Sigmoid colon (tissue), 4 donors: ENCODE measurements around the gene VGLL4.

ENCODE experiments used
- POLR2A ChIP-seq, 2 donors: fragments of 450-650 bp; IDR thresholded peaks; one replicate each; pipeline ENCODE4 v1.6.1; 2016; ENCODE audit warnings: antibody characterized with exemption in 2 of 2, mild to moderate bottlenecking in 2 of 2, moderate library complexity in 2 of 2
- POLR2AphosphoS5 ChIP-seq, 4 donors: sonication (generic); formaldehyde crosslinking; IDR thresholded peaks; one replicate each; pipeline ENCODE4 v1.6.1; 2017; ENCODE audit warnings: antibody characterized with exemption in 4 of 4
- TF ChIP-seq, protein P1 (sequence below), 4 experiments: fragments of 450-650 bp in 3 of 4; fragments of 200-600 bp in 1 of 4; IDR thresholded peaks; one replicate each; pipeline ENCODE4 v1.5.1; 2016 to 2019; ENCODE audit warnings: antibody characterized with exemption in 4 of 4, mild to moderate bottlenecking in 3 of 4, moderate library complexity in 2 of 4

DNA sequence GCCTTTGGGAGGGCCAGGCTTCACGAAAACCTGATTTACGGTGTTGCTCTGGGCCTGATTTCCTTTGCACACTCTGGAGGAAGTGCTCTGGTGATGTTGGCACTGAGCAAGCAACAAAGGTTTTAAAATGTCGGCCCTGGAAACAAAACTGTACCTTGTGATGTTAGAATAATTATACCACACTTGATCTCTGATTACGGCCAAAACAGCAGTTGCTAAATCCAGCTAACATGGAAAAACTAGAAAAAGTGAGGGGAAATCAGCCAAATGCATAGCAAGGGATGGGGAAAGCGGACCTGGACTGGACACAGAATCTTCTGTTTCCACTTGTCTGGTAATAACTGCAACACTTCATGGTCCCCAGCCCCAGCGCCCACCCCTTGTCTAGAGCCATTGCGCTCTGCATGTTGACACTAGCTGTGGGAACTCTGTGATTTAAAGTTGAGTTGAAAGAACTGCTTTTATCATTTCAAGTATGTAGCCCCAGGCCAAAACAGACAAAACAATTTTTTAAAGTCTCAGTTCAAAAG lies 120.1 kb downstream of the VGLL4 start:
- TF ChIP-seq, protein P1, sequence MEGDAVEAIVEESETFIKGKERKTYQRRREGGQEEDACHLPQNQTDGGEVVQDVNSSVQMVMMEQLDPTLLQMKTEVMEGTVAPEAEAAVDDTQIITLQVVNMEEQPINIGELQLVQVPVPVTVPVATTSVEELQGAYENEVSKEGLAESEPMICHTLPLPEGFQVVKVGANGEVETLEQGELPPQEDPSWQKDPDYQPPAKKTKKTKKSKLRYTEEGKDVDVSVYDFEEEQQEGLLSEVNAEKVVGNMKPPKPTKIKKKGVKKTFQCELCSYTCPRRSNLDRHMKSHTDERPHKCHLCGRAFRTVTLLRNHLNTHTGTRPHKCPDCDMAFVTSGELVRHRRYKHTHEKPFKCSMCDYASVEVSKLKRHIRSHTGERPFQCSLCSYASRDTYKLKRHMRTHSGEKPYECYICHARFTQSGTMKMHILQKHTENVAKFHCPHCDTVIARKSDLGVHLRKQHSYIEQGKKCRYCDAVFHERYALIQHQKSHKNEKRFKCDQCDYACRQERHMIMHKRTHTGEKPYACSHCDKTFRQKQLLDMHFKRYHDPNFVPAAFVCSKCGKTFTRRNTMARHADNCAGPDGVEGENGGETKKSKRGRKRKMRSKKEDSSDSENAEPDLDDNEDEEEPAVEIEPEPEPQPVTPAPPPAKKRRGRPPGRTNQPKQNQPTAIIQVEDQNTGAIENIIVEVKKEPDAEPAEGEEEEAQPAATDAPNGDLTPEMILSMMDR (IDR thresholded peaks at IDR 0.05), result no peak
- TF ChIP-seq POLR2AphosphoS5 (IDR thresholded peaks at IDR 0.05), result peak in 1 of 4 donors; percentile 21
- TF ChIP-seq POLR2A (IDR thresholded peaks at IDR 0.05), result no peak
